ENCODE data around the gene KLK2. TPM values are rescaled to one million over a fixed set of nuclear protein-coding genes. Genes with fewer than 3 reads are reported as not detected.

The KLK2 gene
- total and polyA plus RNA-seq, 7 donors: not detected

DNA sequence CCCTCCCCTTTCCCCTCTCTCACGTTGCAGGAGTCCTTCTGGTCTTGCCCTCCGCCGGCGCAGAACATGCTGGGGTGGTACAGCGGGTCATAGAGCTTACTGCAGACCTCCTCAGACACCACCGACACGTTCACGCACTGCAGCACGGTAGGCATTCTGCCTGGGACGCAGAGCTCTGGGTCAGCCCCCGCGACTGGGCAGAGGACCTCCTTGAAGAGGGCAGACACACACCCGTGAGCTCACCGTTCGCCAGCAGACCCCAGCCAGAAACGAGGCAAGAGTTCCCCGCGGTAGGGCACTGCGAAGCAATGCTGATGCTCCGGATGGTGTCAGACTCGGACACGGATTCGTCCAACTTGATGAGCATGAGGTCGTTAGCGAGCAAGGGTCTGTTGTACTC is 35.1 kb downstream of the KLK2 start:
- no peak overlapping the region for H3K4me3 ChIP-seq
- no peak overlapping the region for H3K27ac ChIP-seq
- H3K4me1 ChIP-seq: no peaks in the 10 kb centered on the region
- WGBS, 3 donors: 56 to 66% (median 61%) methylated on average over 25 of the region's 25 CpGs
- no peaks in the 10 kb centered on the region for H3K9me3 ChIP-seq
- TF ChIP-seq, protein P1, sequence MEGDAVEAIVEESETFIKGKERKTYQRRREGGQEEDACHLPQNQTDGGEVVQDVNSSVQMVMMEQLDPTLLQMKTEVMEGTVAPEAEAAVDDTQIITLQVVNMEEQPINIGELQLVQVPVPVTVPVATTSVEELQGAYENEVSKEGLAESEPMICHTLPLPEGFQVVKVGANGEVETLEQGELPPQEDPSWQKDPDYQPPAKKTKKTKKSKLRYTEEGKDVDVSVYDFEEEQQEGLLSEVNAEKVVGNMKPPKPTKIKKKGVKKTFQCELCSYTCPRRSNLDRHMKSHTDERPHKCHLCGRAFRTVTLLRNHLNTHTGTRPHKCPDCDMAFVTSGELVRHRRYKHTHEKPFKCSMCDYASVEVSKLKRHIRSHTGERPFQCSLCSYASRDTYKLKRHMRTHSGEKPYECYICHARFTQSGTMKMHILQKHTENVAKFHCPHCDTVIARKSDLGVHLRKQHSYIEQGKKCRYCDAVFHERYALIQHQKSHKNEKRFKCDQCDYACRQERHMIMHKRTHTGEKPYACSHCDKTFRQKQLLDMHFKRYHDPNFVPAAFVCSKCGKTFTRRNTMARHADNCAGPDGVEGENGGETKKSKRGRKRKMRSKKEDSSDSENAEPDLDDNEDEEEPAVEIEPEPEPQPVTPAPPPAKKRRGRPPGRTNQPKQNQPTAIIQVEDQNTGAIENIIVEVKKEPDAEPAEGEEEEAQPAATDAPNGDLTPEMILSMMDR (IDR thresholded peaks at IDR 0.05): no peak
- no peak for DNase-seq
- H3K27me3 ChIP-seq (ENCODE audit: insufficient read depth in 3 of 3, low read length in 2 of 3): peaks cover 0 to 68% (median 24%) of the 10 kb centered on the region in 3 donors
- H3K36me3 ChIP-seq (ENCODE audit: insufficient read depth in 1 of 2, low read depth in 1 of 2): no peaks in the 10 kb centered on the region
- ATAC-seq: no peak
- intact Hi-C loops (cut with DNase I): no loop called here

DNA sequence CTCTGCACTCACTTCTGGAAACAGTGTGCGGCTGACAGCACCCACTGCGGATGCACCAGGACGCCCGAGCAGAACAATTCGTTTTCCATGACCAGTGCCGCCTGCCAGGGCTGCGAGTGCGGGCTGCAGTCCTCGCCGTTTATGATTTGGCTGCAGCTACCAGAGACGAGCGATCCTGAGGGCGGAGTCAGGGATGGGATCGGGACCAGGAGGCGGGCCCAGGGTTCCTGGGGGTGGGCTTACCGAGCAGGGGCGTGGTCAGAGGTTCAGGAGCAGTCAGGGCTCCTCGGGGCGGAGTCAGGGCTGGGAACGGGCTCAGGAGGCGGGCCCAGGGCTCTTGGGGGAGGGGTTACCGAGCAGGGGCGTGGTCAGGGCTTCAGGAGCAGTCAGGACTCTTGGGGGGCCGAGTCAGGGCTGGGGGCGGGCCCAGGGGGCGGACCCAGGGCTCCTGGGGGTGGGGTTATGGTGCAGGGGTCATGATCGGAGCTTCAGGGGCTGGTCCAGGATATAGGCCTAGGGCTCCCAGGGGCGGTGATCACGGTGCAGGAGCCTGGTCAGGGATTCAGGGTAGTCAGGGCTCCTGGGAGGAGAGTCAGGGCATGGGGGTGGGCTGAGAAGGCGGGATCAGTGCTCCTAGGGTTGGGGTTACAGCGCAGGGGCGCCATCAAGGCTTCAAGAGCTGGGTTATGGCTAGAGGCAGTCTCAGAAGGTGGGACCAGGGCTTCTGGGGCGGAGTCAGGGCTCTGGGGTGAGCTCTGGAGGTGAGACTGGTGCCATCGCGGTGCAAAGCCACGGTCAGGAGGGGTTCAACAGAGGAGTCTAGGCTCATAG is 36.2 kb downstream of the KLK2 start:
- Histone ChIP-seq H3K27ac (no peak overlapping the region), H3K9me3 (no peaks in the 10 kb centered on the region), H3K4me3 (no peak overlapping the region), H3K4me1 (no peaks in the 10 kb centered on the region), H3K36me3 (ENCODE audit: insufficient read depth in 1 of 2, low read depth in 1 of 2) (no peaks in the 10 kb centered on the region), H3K27me3 (ENCODE audit: insufficient read depth in 3 of 3, low read length in 2 of 3) (peaks cover 0 to 68% (median 24%) of the 10 kb centered on the region in 3 donors)
- intact Hi-C loops (cut with DNase I): no loop called here
- 3% methylated on average over 35 to 36 of the region's 36 CpGs for WGBS, 3 donors
- ATAC-seq (no peak), DNase-seq (peak in 1 of 2 donors; percentile 19)
- TF ChIP-seq, protein P1 (IDR thresholded peaks at IDR 0.05): no peak

DNA sequence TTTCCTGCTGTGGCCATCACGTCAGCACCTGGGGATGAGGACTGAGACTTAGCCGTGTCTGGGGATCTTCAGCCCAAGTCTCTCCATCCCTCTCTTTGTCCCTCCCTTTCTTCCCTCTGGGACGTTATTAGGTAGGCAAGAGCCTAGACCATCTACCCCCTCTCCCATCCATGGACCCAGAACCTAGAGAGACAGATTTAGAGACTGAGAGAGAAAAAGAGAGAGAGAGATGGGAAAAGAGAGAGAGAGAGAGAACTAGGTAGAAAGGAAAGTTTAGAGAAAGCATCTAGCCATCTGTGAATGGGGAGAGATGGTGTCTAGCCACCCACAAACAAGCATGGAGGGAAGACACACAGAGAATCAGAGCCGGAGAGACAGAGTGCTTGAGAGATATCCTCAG is 37.5 kb downstream of the KLK2 start:
- no peaks in the 10 kb centered on the region for H3K9me3 ChIP-seq
- ATAC-seq: no peak
- no peak overlapping the region for H3K4me3 ChIP-seq
- 53 to 72% (median 56%) methylated on average over 4 of the region's 4 CpGs for WGBS, 3 donors
- TF ChIP-seq, protein P1 (IDR thresholded peaks at IDR 0.05): no peak
- no peak for DNase-seq
- H3K27ac ChIP-seq: no peak overlapping the region
- intact Hi-C loops (cut with DNase I): no loop called here
- H3K36me3 ChIP-seq (ENCODE audit: insufficient read depth in 1 of 2, low read depth in 1 of 2): no peaks in the 10 kb centered on the region
- peaks cover 0 to 64% (median 24%) of the 10 kb centered on the region in 3 donors for H3K27me3 ChIP-seq (ENCODE audit: insufficient read depth in 3 of 3, low read length in 2 of 3)
- no peaks in the 10 kb centered on the region for H3K4me1 ChIP-seq

DNA sequence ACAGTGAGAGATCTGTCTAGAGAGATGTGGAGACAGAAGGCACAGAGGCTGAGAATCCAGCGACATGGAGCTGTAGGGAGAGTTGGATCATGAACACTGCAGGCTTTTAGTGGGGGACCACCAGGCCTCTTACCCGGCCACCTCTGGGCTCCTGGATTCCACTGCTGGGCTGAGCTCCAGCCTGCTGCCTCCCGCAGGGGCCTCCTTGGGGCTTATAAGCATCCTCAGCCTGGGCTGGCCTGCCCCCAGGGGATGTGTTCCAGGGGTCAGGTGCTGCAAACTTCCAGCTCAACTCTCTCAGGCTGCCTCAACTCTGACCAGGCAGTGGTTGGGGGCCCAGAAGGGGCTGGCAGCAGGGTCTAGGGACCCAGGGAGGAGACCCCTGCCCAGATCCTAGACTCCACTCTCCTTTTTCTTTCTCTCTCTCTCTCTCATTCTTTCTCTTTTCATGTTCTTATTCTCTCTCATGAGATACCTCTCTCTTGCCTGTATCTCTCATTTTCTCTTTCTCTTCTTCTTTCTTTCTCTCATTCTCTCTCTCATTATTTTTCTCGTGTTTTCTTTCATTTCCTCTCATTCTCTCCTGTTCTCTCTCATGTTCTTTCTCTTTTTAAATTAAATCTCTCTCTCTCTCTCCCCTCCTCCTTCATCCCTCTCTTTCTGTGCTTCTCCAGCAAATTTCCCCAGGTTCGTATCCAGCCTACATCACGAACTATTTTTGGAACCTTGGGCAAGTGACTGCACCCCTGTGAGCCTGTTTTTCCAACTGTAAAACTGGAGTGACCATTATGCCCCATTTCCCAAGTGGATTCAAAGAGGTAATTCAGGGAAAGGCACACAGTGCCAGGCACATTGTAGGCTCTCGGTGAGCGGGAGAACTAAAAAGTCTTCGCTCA is 38.2 kb downstream of the KLK2 start, which contains the start of gene KLK4:
Gene KLK4, minus strand, starts transcription at position 190 of the 896 bp plus-strand sequence. CDS start 657 bp downstream, outside the sequence.
- TF ChIP-seq, protein P1 (IDR thresholded peaks at IDR 0.05): no peak
- no peak for DNase-seq
- WGBS, 3 donors: 51 to 55% (median 54%) methylated on average over 9 of the region's 9 CpGs
- H3K4me3 ChIP-seq: no peak within 1 kb of the TSS
- H3K36me3 ChIP-seq (ENCODE audit: insufficient read depth in 1 of 2, low read depth in 1 of 2): no peaks in the 10 kb centered on the region
- peaks cover 4 to 64% (median 26%) of the 10 kb centered on the region in 3 donors for H3K27me3 ChIP-seq (ENCODE audit: insufficient read depth in 3 of 3, low read length in 2 of 3)
- no peaks in the 10 kb centered on the region for H3K9me3 ChIP-seq
- no peak for ATAC-seq
- no peak within 1 kb of the TSS for H3K27ac ChIP-seq
- H3K4me1 ChIP-seq: no peaks in the 10 kb centered on the region
- intact Hi-C loops (cut with DNase I): no loop called here
